Measurements from ENCODE around the gene KLHL30. TPM values are rescaled to one million over a fixed set of nuclear protein-coding genes. Genes with fewer than 3 reads are reported as not detected.

The KLHL30 gene
- total and polyA plus RNA-seq, 12 donors: 0.10 to 4.3 (median 0.16) TPM; not detected in 4

GRCh38 chr2:238167761-238168160 lies 29.3 kb downstream of the KLHL30 start:
- no peak overlapping the region for H3K4me3 ChIP-seq
- TF ChIP-seq CTCF (IDR thresholded peaks at IDR 0.05) (no peak), POLR2A (IDR thresholded peaks at IDR 0.05) (no peak)
- 80 to 86% (median 84%) methylated on average over 7 to 8 of the region's 8 CpGs for WGBS, 4 donors
- H3K4me1 ChIP-seq (replicated peaks in 1 of 2): peaks cover 0 to 11% of the 10 kb centered on the region in 2 donors
- DNase-seq: no peak
- no peak overlapping the region for H3K27ac ChIP-seq
- peaks cover 10% of the 10 kb centered on the region for H3K27me3 ChIP-seq
- no peaks in the 10 kb centered on the region for H3K9me3 ChIP-seq (replicated peaks in 1 of 3)
- intact Hi-C loops (cut with DNase I): no loop called here
- H3K36me3 ChIP-seq (replicated peaks in 1 of 2): peaks cover 0 to 39% of the 10 kb centered on the region in 2 donors

GRCh38 chr2:238168196-238169047 lies 30.0 kb downstream of the KLHL30 start:
- H3K36me3 ChIP-seq (replicated peaks in 1 of 2): peaks cover 0 to 46% of the 10 kb centered on the region in 2 donors
- no peaks in the 10 kb centered on the region for H3K9me3 ChIP-seq (replicated peaks in 1 of 3)
- DNase-seq: no peak
- no peak for TF ChIP-seq POLR2A (IDR thresholded peaks at IDR 0.05)
- no peak for TF ChIP-seq CTCF (IDR thresholded peaks at IDR 0.05)
- H3K27ac ChIP-seq: no peak overlapping the region
- peaks cover 0 to 11% of the 10 kb centered on the region in 2 donors for H3K4me1 ChIP-seq (replicated peaks in 1 of 2)
- peaks cover 10% of the 10 kb centered on the region for H3K27me3 ChIP-seq
- no peak overlapping the region for H3K4me3 ChIP-seq
- intact Hi-C loops (cut with DNase I): no loop called here
- WGBS, 4 donors: 89 to 94% (median 92%) methylated on average over 10 to 13 of the region's 13 CpGs

GRCh38 chr2:238169048-238169707 lies 30.7 kb downstream of the KLHL30 start:
- H3K36me3 ChIP-seq (replicated peaks in 1 of 2): peaks cover 0 to 53% of the 10 kb centered on the region in 2 donors
- 71 to 75% (median 73%) methylated on average over 6 of the region's 6 CpGs for WGBS, 4 donors
- peak in 2 of 7 donors; percentile 40 to 41 for DNase-seq
- intact Hi-C loops (cut with DNase I): no loop called here
- no peak overlapping the region for H3K4me3 ChIP-seq
- peaks cover 0 to 11% of the 10 kb centered on the region in 2 donors for H3K4me1 ChIP-seq (replicated peaks in 1 of 2)
- H3K9me3 ChIP-seq (replicated peaks in 1 of 3): no peaks in the 10 kb centered on the region
- H3K27me3 ChIP-seq: peaks cover 2% of the 10 kb centered on the region
- no peak overlapping the region for H3K27ac ChIP-seq
- TF ChIP-seq CTCF (IDR thresholded peaks at IDR 0.05): no peak
- TF ChIP-seq POLR2A (IDR thresholded peaks at IDR 0.05): no peak

GRCh38 chr2:238169708-238170251 lies 31.3 kb downstream of the KLHL30 start:
- intact Hi-C loops (cut with DNase I): no loop called here

More at GRCh38 chr2:238169708-238170251, 31.3 kb downstream of the KLHL30 start:
- TF ChIP-seq POLR2A (IDR thresholded peaks at IDR 0.05) (no peak), CTCF (IDR thresholded peaks at IDR 0.05) (no peak)
- peak overlapping the region in 1 of 5 donors; percentile 37 for H3K27ac ChIP-seq
- H3K36me3 ChIP-seq (replicated peaks in 1 of 2): peaks cover 0 to 59% of the 10 kb centered on the region in 2 donors
- WGBS, 4 donors: 75 to 89% (median 83%) methylated on average over 5 of the region's 5 CpGs
- DNase-seq: no peak
- H3K4me3 ChIP-seq: no peak overlapping the region
- no peaks in the 10 kb centered on the region for H3K9me3 ChIP-seq (replicated peaks in 1 of 3)
- H3K27me3 ChIP-seq: no peaks in the 10 kb centered on the region
- H3K4me1 ChIP-seq (replicated peaks in 1 of 2): peaks cover 0 to 11% of the 10 kb centered on the region in 2 donors

Data from adrenal gland (tissue), 12 donors.